Activated B cell treated with CpG ODN at 0.5 μM for 24 hours (primary cell): Measurements from ENCODE around the gene USP7. TPM values are rescaled to one million over a fixed set of nuclear protein-coding genes. Genes with fewer than 3 reads are reported as not detected.
A peak's percentile ranks its signal among the peaks of the same experiment; 100 is the strongest.

Experiments
- ATAC-seq: fragments of 200-7000 bp; cut with Tn5 transposase; one replicate; pipeline ENCODE4 v1.10.0; 2021; ENCODE audit warnings: low read depth, mild to moderate bottlenecking, moderate library complexity
- CTCF ChIA-PET: fragments of 350-600 bp; sonication (Branson Sonifier 250); formaldehyde crosslinking; loops from one replicate; lab custom pipeline; 2021; ENCODE audit warnings: antibody characterized with exemption; lab: Charles Lee
- POLR2A ChIA-PET: fragments of 350-600 bp; sonication (Branson Sonifier 250); formaldehyde crosslinking; loops from one replicate; lab custom pipeline; 2021; ENCODE audit warnings: antibody characterized with exemption; lab: Charles Lee
- DNase-seq: peaks from one replicate; pipeline ENCODE4 v3.0.0; 2022
- H3K27ac Mint-ChIP-seq: one replicate; pipeline ENCODE4 v1.8.0; 2020; ENCODE audit warnings: mixed read lengths
- H3K27me3 Mint-ChIP-seq: one replicate; pipeline ENCODE4 v1.8.0; 2021; ENCODE audit warnings: mixed read lengths
- H3K36me3 Mint-ChIP-seq: one replicate; pipeline ENCODE4 v1.8.0; 2021; ENCODE audit warnings: low read depth, mixed read lengths
- H3K4me1 Mint-ChIP-seq: one replicate; pipeline ENCODE4 v1.8.0; 2021; ENCODE audit warnings: mixed read lengths
- H3K4me3 Mint-ChIP-seq: one replicate; pipeline ENCODE4 v1.8.0; 2020; ENCODE audit warnings: mild to moderate bottlenecking, mixed read lengths
- H3K9me3 Mint-ChIP-seq: one replicate; pipeline ENCODE4 v1.8.0; 2020; ENCODE audit warnings: mixed read lengths
- CTCF ChIP-seq: fragments of 200-600 bp; IDR thresholded peaks from one replicate; pipeline ENCODE4 v1.8.0; 2022; ENCODE audit warnings: antibody characterized with exemption, mild to moderate bottlenecking
- intact Hi-C: fragments of 100-400 bp; cut with micrococcal nuclease; formaldehyde crosslinking; loops from one replicate; pipeline ENCODE4 v1.15.1; 2024
- total RNA-seq: library from RNA; stranded (reverse); gene quantifications from 2 replicates; pipeline ENCODE4 v1.2.3, GENCODE V29; 2022

Gene USP7
- total RNA-seq, 1 donor from 2014 or later = 193 TPM

GRCh38 chr16:8958344-8959167, 5.2 kb downstream of the USP7 start:
- no peak for DNase-seq
- POLR2A ChIA-PET = interaction anchor here (0.6 to 4.1 kb wide), 3 partner anchors 11 to 175 kb away, joined by 3 to 22 read pairs (median 13); no protein-coding TSS in a partner anchor
- intact Hi-C loops = no loop called here

GRCh38 chr16:8957509-8958157, 6.1 kb downstream of the USP7 start:
- intact Hi-C loops = no loop called here
- H3K4me1 Mint-ChIP-seq = peaks cover 89% of the 10 kb centered on the region
- no peak for DNase-seq
- ATAC-seq = no peak
- peak overlapping the region; percentile 61 for H3K4me3 Mint-ChIP-seq
- POLR2A ChIA-PET = interaction anchor here (1.2 kb wide), 1 partner anchor 10 kb away, joined by 3 read pairs; no protein-coding TSS in a partner anchor
- H3K27ac Mint-ChIP-seq = peak overlapping the region; percentile 24
- no peaks in the 10 kb centered on the region for H3K9me3 Mint-ChIP-seq
- no peak for TF ChIP-seq CTCF
- peaks cover 15% of the 10 kb centered on the region for H3K36me3 Mint-ChIP-seq
- no peaks in the 10 kb centered on the region for H3K27me3 Mint-ChIP-seq
- CTCF ChIA-PET = no interaction called here

More at GRCh38 chr16:8958344-8959167, 5.2 kb downstream of the USP7 start:
- Mint-ChIP-seq H3K36me3 (peaks cover 12% of the 10 kb centered on the region), H3K27ac (peak overlapping the region; percentile 62), H3K4me3 (peak overlapping the region; percentile 64), H3K9me3 (no peaks in the 10 kb centered on the region), H3K27me3 (no peaks in the 10 kb centered on the region), H3K4me1 (peaks cover 82% of the 10 kb centered on the region)
- no peak for TF ChIP-seq CTCF
- CTCF ChIA-PET = interaction anchor here (1.0 kb wide), 1 partner anchor 22 kb away, joined by 3 read pairs; no protein-coding TSS in a partner anchor
- no peak for ATAC-seq

GRCh38 chr16:8957063-8957397, 6.7 kb downstream of the USP7 start:
- H3K4me1 Mint-ChIP-seq = peaks cover 91% of the 10 kb centered on the region
- ATAC-seq (no peak), DNase-seq (no peak)
- TF ChIP-seq CTCF = no peak
- H3K27ac Mint-ChIP-seq = no peak overlapping the region
- no peaks in the 10 kb centered on the region for H3K27me3 Mint-ChIP-seq
- POLR2A ChIA-PET = interaction anchor here (1.2 kb wide), 1 partner anchor 9 kb away, joined by 3 read pairs; no protein-coding TSS in a partner anchor
- H3K9me3 Mint-ChIP-seq = no peaks in the 10 kb centered on the region
- H3K4me3 Mint-ChIP-seq = no peak overlapping the region
- peaks cover 10% of the 10 kb centered on the region for H3K36me3 Mint-ChIP-seq
- CTCF ChIA-PET = no interaction called here
- intact Hi-C loops = no loop called here

GRCh38 chr16:8956265-8957062, 7.2 kb downstream of the USP7 start:
- CTCF ChIA-PET = interaction anchor here (1.9 kb wide), 1 partner anchor 20 kb away, joined by 5 read pairs; no protein-coding TSS in a partner anchor
- DNase-seq (no peak), ATAC-seq (no peak)
- H3K4me3 Mint-ChIP-seq = no peak overlapping the region
- intact Hi-C loops = no loop called here
- no peak overlapping the region for H3K27ac Mint-ChIP-seq
- H3K27me3 Mint-ChIP-seq = no peaks in the 10 kb centered on the region
- peaks cover 91% of the 10 kb centered on the region for H3K4me1 Mint-ChIP-seq
- POLR2A ChIA-PET = interaction anchor here (1.0 to 1.2 kb wide), 2 partner anchors 8 to 135 kb away, joined by 3 to 4 read pairs; partner anchors contain the start of gene HAPSTR1
- no peak for TF ChIP-seq CTCF
- H3K9me3 Mint-ChIP-seq = no peaks in the 10 kb centered on the region
- H3K36me3 Mint-ChIP-seq = peaks cover 4% of the 10 kb centered on the region
